ENCODE data around the gene GRIK2.

- TF ChIP-seq CTCF (IDR thresholded peaks at IDR 0.05) (no peak), POLR2A (IDR thresholded peaks at IDR 0.05) (no peak)
Measured at GRCh38 chr6:101379926-101380325, 13.6 kb upstream of the GRIK2 start.

Data from adrenal gland (tissue), 5 donors.